NCI-H2029 (cell line): ENCODE results near the gene PRICKLE4.

Experiments used
- DNase-seq: peaks from one replicate; lab custom pipeline; 2025; lab: John Stamatoyannopoulos, UW

The PRICKLE4 gene

DNA sequence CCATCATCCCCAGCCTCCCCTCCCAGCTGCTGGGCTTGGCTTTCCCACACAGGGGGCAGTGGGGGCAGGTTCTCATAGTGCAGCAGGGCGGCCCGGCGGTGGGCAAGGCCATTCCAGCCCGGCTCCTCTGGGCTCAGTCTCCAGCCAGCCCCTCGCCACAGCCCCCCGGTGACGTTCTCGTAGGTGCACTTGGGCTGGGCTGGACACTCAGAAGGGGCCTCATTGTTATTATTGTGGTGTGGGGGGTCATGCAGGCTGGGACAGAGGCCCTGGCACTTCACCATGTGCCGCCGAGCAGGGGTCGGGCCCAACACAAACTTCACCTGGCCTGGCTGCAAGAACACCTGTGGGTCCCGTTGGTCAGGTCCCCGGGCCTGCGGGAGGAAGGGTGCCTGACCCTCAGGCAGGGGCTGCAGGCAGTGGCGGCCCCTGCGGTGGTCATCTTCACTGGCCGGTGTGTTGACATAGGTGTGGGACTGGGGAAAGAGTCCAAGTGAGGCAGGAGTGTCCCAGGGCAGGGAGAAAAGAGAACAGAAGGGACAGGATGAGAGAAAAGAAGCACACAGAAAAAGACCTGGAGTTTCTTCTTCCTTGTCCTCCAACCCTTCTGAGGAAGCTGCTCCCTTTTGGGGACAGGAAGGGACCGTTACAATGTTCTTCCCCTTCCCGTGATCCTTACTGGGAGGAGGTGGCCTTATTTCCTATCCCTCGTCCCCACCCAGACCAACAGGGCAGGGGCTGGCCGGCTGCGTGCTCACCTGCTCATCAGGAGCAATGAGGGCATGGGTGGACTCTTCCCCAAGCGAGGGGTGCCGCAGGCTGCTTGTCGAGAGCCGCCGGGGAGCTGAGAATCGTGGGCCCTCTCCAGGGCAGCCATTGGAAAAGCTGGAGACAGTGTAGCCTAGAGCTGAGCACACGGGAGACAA lies 9.3 kb upstream of the PRICKLE4 start:
- DNase-seq = no peak

DNA sequence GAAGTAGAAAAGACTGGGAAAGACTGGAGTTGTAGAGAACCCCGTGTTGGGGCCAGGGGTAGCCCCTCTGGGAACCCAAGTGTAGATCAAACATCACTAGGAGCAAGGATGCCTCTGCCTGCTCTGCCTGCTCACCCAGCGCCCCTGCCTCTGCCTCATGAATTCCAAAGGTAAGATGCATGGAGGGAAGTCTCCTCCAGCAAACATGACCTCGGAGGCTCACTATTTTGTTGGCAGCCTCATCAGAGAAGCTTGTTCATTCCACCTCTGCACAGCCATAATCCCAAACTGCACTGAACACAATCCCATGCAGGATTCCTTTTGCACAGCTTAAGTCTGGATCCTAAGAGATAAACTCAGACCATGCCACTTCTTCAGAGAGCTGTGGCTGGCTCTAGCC lies 5.7 kb upstream of the PRICKLE4 start:
- DNase-seq = no peak

DNA sequence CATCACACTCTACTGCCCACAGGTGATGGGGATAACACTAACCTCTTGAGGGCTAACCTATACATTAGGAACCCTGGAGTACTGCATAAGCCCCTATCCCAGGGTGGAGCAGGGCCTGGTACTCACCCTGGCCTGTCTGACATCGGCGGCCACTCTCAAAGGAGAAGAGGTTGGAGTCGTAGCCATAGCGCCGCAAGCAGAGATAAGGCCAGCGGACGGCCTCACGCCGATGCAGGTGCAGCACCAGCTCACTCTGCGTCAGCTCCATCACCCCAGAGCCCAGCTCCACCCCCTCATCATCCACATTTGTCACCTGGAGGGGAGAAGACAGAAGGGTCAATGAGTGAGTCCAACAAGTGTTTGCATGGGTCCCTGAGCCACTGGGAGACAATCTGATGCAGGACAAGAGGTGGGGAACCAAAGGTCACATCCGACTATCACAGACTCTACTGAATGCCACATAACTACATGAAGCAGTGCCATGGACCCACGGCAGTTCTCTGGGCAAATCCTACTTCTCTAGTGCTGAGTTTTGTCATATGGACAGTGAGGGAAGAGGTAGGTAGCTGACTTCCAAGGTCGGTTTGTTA lies 5.2 kb upstream of the PRICKLE4 start:
- no peak for DNase-seq

DNA sequence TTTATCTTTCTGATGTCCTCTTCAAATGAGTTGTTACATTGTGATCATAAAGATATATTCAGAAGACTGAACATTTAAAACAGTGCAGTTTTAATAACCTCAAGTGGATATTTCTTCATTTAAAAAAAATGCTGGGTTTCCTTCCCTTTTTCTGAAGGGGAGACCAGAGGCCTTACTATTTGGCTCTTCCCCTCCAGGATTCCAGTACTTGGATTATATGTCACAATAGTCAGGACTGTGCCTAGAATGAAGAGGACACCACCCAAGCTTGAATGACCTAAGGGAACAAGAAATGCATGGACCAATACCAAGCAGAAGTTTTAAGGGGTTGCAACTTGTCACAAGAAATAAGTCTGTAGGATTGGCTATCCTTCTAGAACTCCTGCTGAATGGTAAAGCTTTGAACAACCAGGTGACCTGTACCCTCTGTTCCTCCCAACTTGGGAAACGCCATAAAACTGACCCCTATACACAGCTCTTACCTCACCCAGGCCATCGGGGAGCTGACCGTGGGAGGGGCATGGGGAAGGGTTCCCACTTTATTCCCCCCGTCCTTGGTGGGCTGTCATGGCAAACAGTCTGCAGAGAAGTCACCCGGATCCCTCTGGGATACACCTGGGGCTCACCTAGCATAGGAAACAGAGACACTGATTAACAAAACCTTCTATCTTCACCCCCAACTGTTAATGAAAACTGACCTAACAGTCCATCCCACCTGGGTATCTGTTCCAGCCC lies 2.9 kb upstream of the PRICKLE4 start:
- DNase-seq = no peak

DNA sequence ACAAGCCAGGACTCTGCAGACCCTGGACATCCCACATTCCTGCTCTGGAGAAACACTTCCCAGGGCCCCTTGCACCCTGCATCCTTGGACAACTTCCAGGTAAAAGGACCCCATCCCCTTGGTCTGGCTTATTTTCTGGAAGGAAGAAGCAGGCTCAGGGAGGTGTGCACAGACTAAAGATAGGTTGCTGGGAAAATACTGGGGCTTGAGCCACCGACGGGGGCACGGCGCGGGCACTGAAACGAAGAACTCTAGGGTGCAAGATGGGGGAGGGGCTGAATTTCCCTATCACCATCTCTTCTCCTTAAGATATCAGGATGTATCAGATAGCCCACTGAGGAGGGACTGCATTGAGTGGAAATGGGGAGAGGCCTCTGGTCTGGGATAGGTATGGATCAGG lies 1.7 kb upstream of the PRICKLE4 start:
- no peak for DNase-seq

DNA sequence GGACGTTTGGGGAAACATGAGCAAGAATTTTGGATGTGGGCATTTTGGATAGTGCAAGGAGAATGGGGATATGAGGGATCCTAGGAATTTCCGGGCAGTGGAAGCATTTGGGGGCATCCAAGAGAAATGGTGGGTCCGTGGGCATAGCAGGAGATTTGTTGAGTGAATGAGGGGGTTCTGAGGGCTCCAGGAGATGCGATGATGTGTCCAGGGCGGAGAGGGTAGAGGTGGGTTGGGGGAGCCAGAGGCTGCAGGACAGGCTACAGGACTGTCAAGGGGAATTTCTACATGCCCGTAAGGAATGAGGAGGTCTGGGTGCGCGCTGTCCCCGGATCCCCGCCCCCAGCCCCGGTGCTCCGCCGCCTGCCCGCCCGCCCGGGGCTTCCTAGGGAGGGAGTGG lies 1.2 kb upstream of the PRICKLE4 start:
- no peak for DNase-seq

DNA sequence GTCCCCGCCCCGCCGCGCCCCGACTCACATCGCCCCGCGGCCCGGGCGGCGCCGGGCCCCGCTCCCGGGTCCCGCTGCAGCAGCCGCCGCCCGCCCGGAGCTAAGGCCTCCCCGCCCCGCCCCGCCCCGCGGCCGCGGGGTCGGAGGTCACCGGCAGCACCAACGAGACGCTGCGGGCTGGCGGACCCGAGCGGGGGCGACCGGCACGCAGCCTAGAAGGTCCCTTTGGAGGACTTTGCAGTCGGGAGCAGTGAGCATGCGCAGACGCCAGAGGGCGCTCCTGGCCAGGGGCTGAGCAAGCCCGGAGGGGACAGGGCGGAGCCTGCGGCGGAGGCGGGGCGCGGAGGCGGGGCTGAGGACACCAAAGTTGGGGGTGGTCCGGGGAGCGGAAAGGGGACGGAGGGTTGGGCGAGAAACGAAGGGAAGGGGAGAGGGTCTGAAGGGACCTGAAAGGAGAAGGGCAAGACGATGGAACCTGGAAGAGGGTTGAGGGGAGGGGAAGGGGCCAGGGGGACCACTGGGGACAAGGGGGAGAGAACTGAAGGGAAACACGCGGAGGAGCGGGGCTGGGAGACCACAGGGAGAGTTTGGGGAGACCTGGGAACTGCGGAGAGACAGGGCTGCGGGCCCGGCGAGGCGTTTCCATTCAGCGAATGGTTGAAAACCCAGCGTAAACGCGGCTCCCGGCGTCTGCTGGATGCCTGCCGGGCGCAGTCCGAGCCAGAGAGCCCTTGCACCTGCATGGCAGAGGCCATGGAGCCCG lies 613 bp upstream of the PRICKLE4 start, which contains the start of gene FRS3:
FRS3 (minus strand) TSS at position 113 of the 763 bp plus-strand sequence. CDS start 2,913 bp downstream, outside the sequence.
- DNase-seq = peak; percentile 93

DNA sequence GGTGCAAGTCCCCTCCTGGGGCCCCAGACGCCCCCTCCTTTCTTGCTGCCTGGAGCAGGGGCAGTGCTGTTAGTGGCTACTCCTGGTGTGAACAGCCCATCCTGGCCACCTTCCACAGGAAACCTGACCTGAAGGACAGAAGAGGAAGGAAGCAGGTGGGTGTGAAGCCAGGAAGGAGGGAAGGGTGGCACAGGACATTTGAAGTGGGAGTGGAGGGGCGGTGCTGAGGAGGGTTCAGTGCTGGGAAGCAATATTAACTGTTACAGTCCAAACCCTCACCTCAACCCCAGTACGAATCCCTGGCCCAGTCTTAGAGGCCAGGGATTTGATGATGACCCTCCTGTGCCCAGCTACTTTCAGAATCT lies 766 bp downstream of the PRICKLE4 start:
- DNase-seq = peak; percentile 58

DNA sequence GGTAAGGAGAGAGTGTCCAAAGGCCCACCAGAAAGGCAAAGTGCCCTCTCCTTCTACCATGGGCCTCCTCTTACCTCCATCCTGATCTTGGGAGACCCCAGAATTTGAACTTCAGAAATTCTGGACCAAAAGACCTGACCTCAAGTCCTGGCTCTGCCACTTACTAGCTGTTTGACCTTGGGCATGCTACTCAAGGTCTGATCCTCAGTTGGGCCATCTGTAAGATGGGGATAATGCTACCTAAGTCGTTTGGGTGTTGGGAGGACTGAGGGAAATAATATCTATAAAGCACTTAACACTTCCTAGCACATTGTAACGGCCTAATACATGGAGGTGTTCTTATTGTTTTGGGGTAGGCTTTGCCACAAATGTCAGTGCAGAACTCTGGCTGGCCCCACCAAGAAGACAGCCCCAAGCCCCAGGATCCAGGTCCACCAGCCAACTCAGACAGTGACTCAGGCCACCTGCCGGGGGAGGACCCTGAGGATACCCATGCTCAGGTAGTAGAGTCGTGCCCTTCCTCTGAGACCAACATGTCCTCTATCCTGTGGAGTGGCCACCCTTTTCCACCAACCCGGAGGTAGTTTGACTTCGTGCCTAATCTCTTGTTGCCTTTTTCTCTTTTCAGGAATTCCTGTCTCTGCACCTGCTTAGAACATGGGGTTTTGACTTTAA lies 2.7 kb downstream of the PRICKLE4 start:
- no peak for DNase-seq

DNA sequence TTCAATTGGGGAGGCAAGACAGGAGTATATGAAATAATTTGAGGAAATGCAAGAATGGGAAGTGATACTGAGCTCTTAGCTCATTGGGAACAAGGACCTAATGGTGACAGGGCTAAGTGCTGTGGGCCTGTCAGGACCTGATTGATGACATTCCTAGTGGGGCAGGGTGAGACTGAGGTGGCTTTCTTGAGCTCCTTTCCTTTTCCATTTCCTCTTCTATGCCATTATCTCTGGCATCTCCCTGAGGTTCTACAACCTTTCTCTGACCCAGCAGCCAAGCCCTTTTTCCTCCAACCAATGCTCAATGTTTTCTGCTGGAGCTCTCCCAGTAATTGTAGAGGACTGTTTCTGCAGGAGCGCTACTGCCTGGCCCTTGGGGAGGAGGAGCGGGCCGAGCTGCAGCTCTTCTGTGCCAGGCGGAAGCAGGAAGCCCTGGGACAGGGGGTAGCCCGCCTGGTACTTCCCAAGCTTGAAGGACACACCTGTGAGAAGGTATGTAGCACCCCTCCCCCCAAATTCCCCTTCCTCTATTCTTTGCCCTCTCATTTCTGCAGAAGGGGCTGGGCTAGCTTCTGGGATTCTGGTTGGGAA lies 4.1 kb downstream of the PRICKLE4 start:
- DNase-seq = no peak

DNA sequence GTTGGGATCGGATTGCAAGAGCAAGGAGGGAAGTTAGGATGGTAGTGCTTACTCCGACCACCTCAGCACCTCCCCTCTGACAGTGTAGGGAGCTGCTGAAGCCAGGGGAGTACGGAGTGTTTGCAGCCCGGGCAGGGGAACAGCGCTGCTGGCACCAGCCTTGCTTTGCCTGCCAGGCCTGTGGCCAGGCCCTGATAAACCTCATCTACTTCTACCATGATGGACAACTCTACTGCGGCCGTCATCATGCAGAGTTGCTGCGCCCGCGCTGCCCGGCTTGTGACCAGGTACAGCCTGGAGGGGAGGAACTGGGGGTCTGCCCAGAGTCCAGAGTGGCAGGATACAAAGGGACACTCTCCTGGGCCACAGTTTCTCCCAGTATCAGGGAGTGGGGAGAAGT lies 4.7 kb downstream of the PRICKLE4 start:
- no peak for DNase-seq

DNA sequence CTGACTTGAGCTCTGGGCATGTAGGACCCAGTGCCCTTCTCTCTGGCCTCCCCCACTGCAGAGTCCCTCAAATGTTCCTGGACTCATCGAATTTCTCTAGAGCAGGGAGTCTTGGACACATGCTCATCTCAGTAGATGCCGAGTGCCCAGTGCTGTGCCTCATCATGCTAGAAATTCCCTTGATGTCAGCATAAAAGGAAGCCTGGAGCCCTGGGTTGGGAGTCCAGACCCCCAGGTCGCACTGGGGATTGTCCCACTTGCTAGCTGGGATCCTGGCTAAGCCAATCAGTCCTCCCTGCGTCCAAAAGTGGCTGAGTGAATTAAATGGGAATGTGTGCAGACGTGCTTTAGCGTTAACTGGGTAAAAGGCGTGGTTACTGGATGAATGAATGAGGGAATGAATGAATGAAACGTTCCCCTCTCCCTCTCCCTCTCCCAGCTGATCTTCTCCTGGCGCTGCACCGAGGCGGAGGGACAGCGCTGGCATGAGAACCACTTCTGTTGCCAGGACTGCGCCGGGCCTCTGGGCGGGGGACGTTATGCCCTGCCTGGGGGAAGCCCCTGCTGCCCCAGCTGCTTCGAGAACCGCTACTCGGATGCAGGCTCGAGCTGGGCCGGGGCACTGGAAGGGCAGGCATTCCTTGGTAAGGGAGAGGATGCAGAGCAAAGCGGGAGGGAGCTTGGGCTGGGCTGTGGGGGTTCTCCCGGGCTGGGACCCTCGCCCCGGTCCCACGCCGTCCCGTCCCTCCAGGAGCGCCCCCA lies 5.3 kb downstream of the PRICKLE4 start:
- DNase-seq = no peak

DNA sequence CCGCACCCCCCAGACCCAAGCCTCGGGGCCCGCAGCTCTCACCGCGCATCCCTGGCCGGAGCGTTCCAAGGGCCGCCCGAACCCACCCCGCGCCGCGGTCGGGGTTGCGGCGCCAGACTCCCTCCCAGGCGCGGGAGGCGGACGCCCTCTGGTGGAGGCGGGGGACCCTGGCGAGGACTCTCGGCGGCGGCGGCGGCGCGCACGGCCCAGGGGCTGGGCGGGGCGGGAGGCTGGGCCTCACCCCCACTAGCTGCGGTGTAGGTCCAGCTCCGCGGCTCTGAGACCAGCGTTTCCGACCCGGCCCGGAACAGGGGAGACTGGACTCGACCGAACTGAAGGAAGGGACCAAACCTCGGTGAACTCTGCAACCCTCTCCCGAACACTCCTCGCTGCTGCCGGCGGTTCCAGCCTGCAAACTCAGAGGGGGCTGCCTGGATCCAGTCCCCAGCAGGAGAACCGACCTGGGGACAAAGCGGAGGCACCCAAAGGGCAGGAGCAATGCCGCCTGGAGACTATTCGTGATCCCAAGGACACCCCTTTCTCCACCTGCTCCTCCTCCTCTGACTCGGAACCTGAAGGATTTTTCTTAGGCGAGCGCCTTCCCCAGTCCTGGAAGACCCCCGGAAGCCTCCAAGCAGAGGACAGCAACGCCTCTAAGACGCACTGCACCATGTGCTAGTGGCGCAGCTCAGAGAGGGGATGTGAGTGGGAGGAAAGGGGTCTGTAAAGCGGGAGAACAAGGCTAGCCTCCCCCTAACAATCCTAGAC lies 6.1 kb downstream of the PRICKLE4 start:
- DNase-seq = peak; percentile 76

DNA sequence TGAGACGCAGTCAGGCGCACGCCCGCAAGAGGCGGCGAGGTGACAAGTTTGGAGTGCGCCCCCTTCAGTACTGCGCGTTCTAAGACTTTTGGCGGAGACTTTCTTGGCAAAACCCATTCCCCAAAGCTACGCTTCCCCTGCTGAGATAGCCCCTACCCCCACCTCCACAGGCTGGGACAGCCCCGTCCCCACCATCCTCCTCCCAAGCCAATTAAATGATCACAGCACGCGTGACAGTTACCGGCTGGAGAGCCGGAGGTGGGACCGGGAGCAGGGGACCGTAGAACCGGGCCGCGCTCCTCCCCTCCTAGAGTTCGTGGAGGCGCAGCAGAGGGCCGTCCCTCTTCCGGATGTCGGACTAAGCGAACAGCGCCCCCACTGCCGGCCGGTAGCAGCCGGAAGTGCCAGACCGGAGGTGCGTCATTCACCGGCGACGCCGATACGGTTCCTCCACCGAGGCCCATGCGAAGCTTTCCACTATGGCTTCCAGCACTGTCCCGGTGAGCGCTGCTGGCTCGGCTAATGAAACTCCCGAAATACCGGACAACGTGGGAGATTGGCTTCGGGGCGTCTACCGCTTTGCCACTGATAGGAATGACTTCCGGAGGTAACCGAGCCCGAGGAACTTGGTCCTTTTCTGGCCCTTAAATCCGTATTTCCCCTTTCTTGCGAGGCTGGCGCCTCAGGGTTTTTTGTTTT lies 6.8 kb downstream of the PRICKLE4 start, which contains the start of gene TOMM6:
TOMM6 (plus strand) TSS at position 476 of the 699 bp plus-strand sequence; CDS start at position 480, 4 bp downstream.
- DNase-seq = peak; percentile 91

DNA sequence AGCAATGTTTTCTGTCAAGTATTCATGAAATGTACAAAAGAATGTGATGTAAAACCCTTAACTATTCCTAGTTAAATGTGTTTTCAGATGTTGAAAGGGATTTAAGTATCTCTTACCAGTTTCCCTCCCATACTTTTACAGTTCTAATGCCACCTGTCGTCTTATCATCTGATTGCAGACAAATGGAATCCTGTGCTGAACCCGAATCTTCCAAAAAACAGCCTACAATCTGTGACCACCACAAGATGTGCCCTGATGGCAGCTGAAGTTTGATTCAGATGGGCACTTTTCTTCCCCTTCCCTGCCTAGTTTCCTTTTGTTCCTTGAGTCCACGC lies 8.8 kb downstream of the PRICKLE4 start:
- no peak for DNase-seq

DNA sequence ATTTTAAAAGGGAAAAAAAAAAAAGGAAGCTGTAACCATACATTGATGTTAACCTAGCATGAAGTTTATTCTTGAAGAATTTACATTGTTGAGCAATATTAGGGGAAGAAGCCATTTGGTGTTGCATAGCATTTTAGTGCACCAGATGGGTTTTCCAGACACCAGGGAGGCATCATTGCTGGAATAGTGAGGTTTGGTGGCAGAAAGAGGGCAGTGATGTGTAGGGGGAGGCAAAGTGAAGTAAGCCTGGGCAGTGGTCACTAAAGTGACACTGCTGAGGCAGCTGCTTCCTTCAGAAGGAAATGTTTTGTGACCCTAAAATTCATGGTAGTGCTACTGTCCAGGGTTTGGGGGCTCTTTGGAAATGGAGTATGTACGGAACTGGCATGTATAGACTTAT lies 9.5 kb downstream of the PRICKLE4 start:
- DNase-seq = no peak

DNA sequence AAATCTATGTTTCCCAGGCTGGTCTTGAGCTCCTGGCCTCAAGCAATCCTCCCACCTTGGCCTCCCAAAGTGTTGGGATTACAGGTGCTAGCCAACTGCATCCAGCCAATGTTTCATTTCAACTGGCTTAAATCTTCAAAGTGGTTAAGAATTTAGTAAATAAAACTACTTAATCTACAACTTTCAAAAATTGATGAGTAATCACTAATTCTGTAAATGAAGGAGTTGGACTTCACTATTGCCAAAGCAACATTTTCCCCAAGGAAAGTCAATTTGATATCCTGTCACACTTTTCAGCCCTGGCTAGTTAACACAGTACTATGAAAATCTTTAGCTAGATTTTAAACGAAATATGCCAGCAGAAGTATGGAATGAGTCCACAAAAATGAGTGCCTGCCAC lies 10.7 kb downstream of the PRICKLE4 start:
- no peak for DNase-seq

DNA sequence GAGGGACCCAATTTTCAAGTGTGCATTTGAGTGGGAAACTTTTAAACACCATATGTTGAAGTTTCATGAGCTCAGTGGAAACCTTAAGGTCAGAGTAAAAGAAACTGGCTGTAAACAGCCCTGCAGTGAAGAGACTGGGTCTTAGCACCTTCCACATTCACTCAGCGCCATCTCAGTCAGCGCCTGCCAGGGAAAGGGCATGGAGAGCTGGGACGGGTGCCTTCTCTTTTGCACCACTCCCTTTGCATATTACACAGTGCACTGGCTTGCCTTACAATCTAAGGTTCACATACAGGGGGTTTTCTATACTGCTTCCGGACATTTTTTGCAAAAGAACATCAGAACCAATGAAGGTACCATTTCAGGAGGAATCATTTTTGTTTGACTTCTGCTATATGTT lies 11.4 kb downstream of the PRICKLE4 start:
- DNase-seq = no peak

DNA sequence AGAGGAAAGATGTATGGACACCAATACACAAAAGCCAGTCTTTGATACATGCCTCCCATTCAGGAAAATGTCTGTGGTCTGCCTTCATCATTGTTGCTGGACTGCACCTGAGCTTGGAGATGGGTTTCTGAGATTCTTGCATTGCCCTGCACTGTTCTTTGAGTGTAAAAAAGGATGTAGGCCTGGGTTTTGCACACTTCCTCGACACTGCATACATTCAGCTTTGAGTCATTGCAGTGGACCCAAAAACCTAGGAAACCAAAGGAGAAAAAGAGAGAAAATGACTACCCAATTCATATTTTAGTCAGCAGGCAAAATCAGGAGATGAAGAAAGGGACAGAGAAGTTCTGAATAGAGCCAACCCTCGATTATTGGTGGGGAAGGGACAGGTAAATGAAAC lies 15.9 kb downstream of the PRICKLE4 start:
- no peak for DNase-seq
